GM21825 (cell line): ENCODE measurements around the gene HIPK2.
A peak's percentile ranks its signal among the peaks of the same experiment; 100 is the strongest.

Experiments used
- ATAC-seq: cut with Tn5 transposase; IDR thresholded peaks from one replicate; pipeline ENCODE4 v1.9.1; 2021; ENCODE audit warnings: mild to moderate bottlenecking, moderate library complexity; ENCODE audit not compliant: unreplicated experiment

Gene HIPK2

GRCh38 chr7:139658296-139658695, 119.5 kb downstream of the HIPK2 start:
- no peak for ATAC-seq

GRCh38 chr7:139657725-139658124, 120.1 kb downstream of the HIPK2 start:
- ATAC-seq = no peak

- ATAC-seq = no peak
These were observed 121.4 kb downstream of the HIPK2 start for GRCh38 chr7:139656387-139656786.

GRCh38 chr7:139655305-139655704, 122.5 kb downstream of the HIPK2 start:
- ATAC-seq = no peak

GRCh38 chr7:139654276-139655181, 123.3 kb downstream of the HIPK2 start:
- ATAC-seq = no peak

GRCh38 chr7:139651914-139652313, 125.9 kb downstream of the HIPK2 start:
- ATAC-seq = no peak

- no peak for ATAC-seq
These were observed 126.5 kb downstream of the HIPK2 start for GRCh38 chr7:139651308-139651707.

- ATAC-seq = no peak
These were observed 127.2 kb downstream of the HIPK2 start for GRCh38 chr7:139650429-139651100.

GRCh38 chr7:139648941-139649425, 128.8 kb downstream of the HIPK2 start:
- ATAC-seq = peak; percentile 85

GRCh38 chr7:139648391-139648861, 129.4 kb downstream of the HIPK2 start:
- ATAC-seq = no peak

GRCh38 chr7:139647814-139648390, 129.9 kb downstream of the HIPK2 start:
- ATAC-seq = no peak

- no peak for ATAC-seq
These were observed 130.7 kb downstream of the HIPK2 start for GRCh38 chr7:139647085-139647484.

- no peak for ATAC-seq
These were observed 131.2 kb downstream of the HIPK2 start for GRCh38 chr7:139646566-139646965.

GRCh38 chr7:139645572-139646523, 131.9 kb downstream of the HIPK2 start:
- no peak for ATAC-seq

GRCh38 chr7:139643951-139644585, 133.7 kb downstream of the HIPK2 start:
- no peak for ATAC-seq

- no peak for ATAC-seq
These were observed 135.5 kb downstream of the HIPK2 start for GRCh38 chr7:139642283-139642682.

- ATAC-seq = no peak
These were observed 136.3 kb downstream of the HIPK2 start for GRCh38 chr7:139641337-139641992.

GRCh38 chr7:139640681-139641080, 137.1 kb downstream of the HIPK2 start:
- no peak for ATAC-seq

GRCh38 chr7:139639563-139639962, 138.2 kb downstream of the HIPK2 start:
- ATAC-seq = no peak
